CD8-positive, alpha-beta memory T cell (primary cell): ENCODE data around the gene PLPP4. TPM values are rescaled to one million over a fixed set of nuclear protein-coding genes. Genes with fewer than 3 reads are reported as not detected.

Source experiments
- CTCF ChIA-PET: fragments of 350-600 bp; sonication (Branson Sonifier 250); formaldehyde crosslinking; loops from one replicate; lab custom pipeline; 2021; ENCODE audit warnings: antibody characterized with exemption; lab: Charles Lee
- POLR2A ChIA-PET: fragments of 350-600 bp; sonication (Branson Sonifier 250); formaldehyde crosslinking; loops from one replicate; lab custom pipeline; 2021; ENCODE audit warnings: antibody characterized with exemption; lab: Charles Lee
- DNase-seq, 5 donors: peaks; one replicate each; pipeline versions ENCODE4 v3.0.0 to v3.0.0-alpha.2; 2020 to 2022; ENCODE audit warnings: mixed read lengths in 1 of 5
- H3K27ac ChIP-seq: one replicate; pipeline ENCODE4 v1.7.0; 2013; ENCODE audit warnings: low read depth, mild to moderate bottlenecking, low read length, moderate library complexity
- H3K27me3 ChIP-seq: 2 replicates; pipeline ENCODE4 v1.7.0; 2013; ENCODE audit warnings: low read length, mild to moderate bottlenecking; ENCODE audit not compliant: insufficient read depth, poor library complexity, severe bottlenecking
- H3K36me3 ChIP-seq: 2 replicates; pipeline ENCODE4 v1.7.0; 2013; ENCODE audit warnings: mild to moderate bottlenecking, low read length, moderate library complexity; ENCODE audit not compliant: insufficient read depth
- H3K4me1 ChIP-seq: 2 replicates; pipeline ENCODE4 v1.7.0; 2013; ENCODE audit warnings: mild to moderate bottlenecking, low read length, moderate library complexity; ENCODE audit not compliant: insufficient read depth
- H3K4me3 ChIP-seq: 2 replicates; pipeline ENCODE4 v1.7.0; 2013; ENCODE audit warnings: mild to moderate bottlenecking, low read length
- H3K9me3 ChIP-seq: 2 replicates; pipeline ENCODE4 v1.7.0; 2013; ENCODE audit warnings: mild to moderate bottlenecking, low read length
- H3K27ac Mint-ChIP-seq, 8 donors: one replicate each; pipeline ENCODE4 v1.8.0; 2020 to 2021; ENCODE audit warnings: mixed read lengths in 8 of 8, mild to moderate bottlenecking in 6 of 8, inconsistent platforms in 3 of 8, moderate library complexity in 3 of 8
- H3K27me3 Mint-ChIP-seq, 2 donors: one replicate each; pipeline ENCODE4 v1.8.0; 2020 to 2021; ENCODE audit warnings: mixed read lengths in 2 of 2, mild to moderate bottlenecking in 1 of 2, moderate library complexity in 1 of 2
- H3K36me3 Mint-ChIP-seq, 3 donors: one replicate each; pipeline ENCODE4 v1.8.0; 2020 to 2021; ENCODE audit warnings: mixed read lengths in 3 of 3, inconsistent platforms in 1 of 3, mild to moderate bottlenecking in 1 of 3
- H3K4me1 Mint-ChIP-seq, 3 donors: one replicate each; pipeline ENCODE4 v1.8.0; 2020 to 2021; ENCODE audit warnings: mixed read lengths in 3 of 3, inconsistent platforms in 1 of 3, mild to moderate bottlenecking in 1 of 3
- H3K4me3 Mint-ChIP-seq, 7 donors: one replicate each; pipeline ENCODE4 v1.8.0; 2020 to 2021; ENCODE audit warnings: mixed read lengths in 7 of 7, mild to moderate bottlenecking in 6 of 7, moderate library complexity in 4 of 7, inconsistent platforms in 2 of 7
- H3K9me3 Mint-ChIP-seq, 5 donors: one replicate each; pipeline ENCODE4 v1.8.0; 2020 to 2022; ENCODE audit warnings: mixed read lengths in 5 of 5, mild to moderate bottlenecking in 3 of 5, moderate library complexity in 2 of 5, inconsistent platforms in 1 of 5
- polyA plus RNA-seq: library from polyadenylated mRNA; unstranded; fragments of 300-500 nt; fragmentation: Illumina TruSeq; gene quantifications from one replicate; pipeline ENCODE4 v1.2.3, GENCODE V29; 2021
- total RNA-seq, 2 experiments: library from RNA; stranded (reverse); gene quantifications; one replicate each; pipeline ENCODE4 v1.2.3, GENCODE V29; 2021

Gene PLPP4
- total and polyA plus RNA-seq, 3 experiments from 2014 or later, result not detected

- no peaks in the 10 kb centered on the region for H3K27me3 ChIP-seq
- no peaks in the 10 kb centered on the region for H3K4me1 ChIP-seq
- no peaks in the 10 kb centered on the region for H3K9me3 ChIP-seq
- Mint-ChIP-seq H3K4me1 (no peaks in the 10 kb centered on the region), H3K36me3 (no peaks in the 10 kb centered on the region), H3K4me3 (no peak overlapping the region), H3K27ac (no peak overlapping the region), H3K9me3 (peaks cover 0 to 2% (median 0%) of the 10 kb centered on the region in 5 donors), H3K27me3 (peaks cover 4% of the 10 kb centered on the region in 2 donors)
- POLR2A ChIA-PET, result interaction anchor here (0.6 kb wide), 1 partner anchor 1483 kb away, joined by 3 read pairs; no protein-coding TSS in a partner anchor
- H3K4me3 ChIP-seq, result no peak overlapping the region
- H3K27ac ChIP-seq, result no peak overlapping the region
- no peak for DNase-seq
- no peaks in the 10 kb centered on the region for H3K36me3 ChIP-seq
- CTCF ChIA-PET, result interaction anchor here (1.1 kb wide), 1 partner anchor 9 kb away, joined by 3 read pairs; no protein-coding TSS in a partner anchor
Measured at GRCh38 chr10:120423431-120424197, 33.4 kb upstream of the PLPP4 start.

DNA sequence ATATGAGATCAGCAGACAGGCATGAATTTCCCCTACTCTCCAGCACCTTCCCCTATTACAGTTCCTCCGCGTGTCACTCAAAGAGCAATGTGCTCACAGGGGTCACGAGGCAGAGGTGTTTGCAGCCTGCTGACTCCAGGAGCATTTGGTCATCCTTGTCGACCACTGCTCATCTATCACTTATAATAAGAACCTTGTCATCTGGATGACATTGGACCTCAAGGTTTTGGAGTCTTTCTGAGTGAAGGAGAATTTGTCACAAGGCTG is 32.9 kb upstream of the PLPP4 start:
- Mint-ChIP-seq H3K36me3 (no peaks in the 10 kb centered on the region), H3K9me3 (peaks cover 0 to 2% (median 0%) of the 10 kb centered on the region in 5 donors), H3K4me3 (no peak overlapping the region), H3K27me3 (peaks cover 2 to 4% of the 10 kb centered on the region in 2 donors), H3K4me1 (no peaks in the 10 kb centered on the region), H3K27ac (no peak overlapping the region)
- H3K4me1 ChIP-seq, result no peaks in the 10 kb centered on the region
- no peaks in the 10 kb centered on the region for H3K9me3 ChIP-seq
- no peaks in the 10 kb centered on the region for H3K36me3 ChIP-seq
- H3K27ac ChIP-seq, result no peak overlapping the region
- H3K4me3 ChIP-seq, result no peak overlapping the region
- ChIA-PET POLR2A (interaction anchor here (0.6 kb wide), 1 partner anchor 1483 kb away, joined by 3 read pairs; no protein-coding TSS in a partner anchor), CTCF (interaction anchor here (1.1 kb wide), 1 partner anchor 8 kb away, joined by 3 read pairs; no protein-coding TSS in a partner anchor)
- no peak for DNase-seq
- H3K27me3 ChIP-seq, result no peaks in the 10 kb centered on the region

DNA sequence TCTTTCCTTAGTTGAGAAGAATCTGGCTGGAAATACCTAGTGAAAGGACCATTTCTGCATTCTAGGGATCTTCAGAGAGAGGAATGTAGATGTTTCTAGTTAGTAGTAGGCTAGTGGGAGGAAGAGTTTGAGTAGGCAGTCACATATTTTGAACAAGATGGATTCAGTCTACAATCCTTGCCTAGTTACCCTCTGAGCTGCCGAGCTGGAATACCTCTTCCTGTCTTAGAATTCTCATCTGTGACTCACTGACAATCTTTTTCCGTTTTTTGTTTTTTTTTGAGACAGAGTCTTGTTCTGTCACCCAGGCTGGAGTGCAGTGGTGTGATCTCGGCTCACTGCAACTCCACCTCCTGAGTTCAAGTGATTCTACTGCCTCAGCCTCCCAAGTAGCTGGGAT is 30.7 kb upstream of the PLPP4 start:
- Histone ChIP-seq H3K27ac (no peak overlapping the region), H3K4me3 (no peak overlapping the region), H3K4me1 (no peaks in the 10 kb centered on the region), H3K27me3 (no peaks in the 10 kb centered on the region), H3K9me3 (no peaks in the 10 kb centered on the region), H3K36me3 (no peaks in the 10 kb centered on the region)
- no peak overlapping the region for H3K27ac Mint-ChIP-seq
- no peaks in the 10 kb centered on the region for H3K36me3 Mint-ChIP-seq
- H3K4me1 Mint-ChIP-seq, result peaks cover 0 to 3% (median 1%) of the 10 kb centered on the region in 3 donors
- H3K4me3 Mint-ChIP-seq, result no peak overlapping the region
- H3K9me3 Mint-ChIP-seq, result peaks cover 0 to 2% (median 0%) of the 10 kb centered on the region in 5 donors
- no peak for DNase-seq
- peaks cover 7 to 13% of the 10 kb centered on the region in 2 donors for H3K27me3 Mint-ChIP-seq
- POLR2A ChIA-PET, result no interaction called here
- CTCF ChIA-PET, result no interaction called here

GRCh38 chr10:120428754-120429153 is 28.3 kb upstream of the PLPP4 start:
- peaks cover 8 to 27% of the 10 kb centered on the region in 2 donors for H3K27me3 Mint-ChIP-seq
- H3K4me3 Mint-ChIP-seq, result no peak overlapping the region
- H3K27me3 ChIP-seq, result no peaks in the 10 kb centered on the region
- H3K36me3 Mint-ChIP-seq, result no peaks in the 10 kb centered on the region
- no peaks in the 10 kb centered on the region for H3K36me3 ChIP-seq
- H3K4me1 Mint-ChIP-seq, result peaks cover 0 to 6% (median 4%) of the 10 kb centered on the region in 3 donors
- ChIA-PET CTCF (no interaction called here), POLR2A (no interaction called here)
- H3K27ac Mint-ChIP-seq, result no peak overlapping the region
- no peak for DNase-seq
- no peak overlapping the region for H3K27ac ChIP-seq
- H3K4me1 ChIP-seq, result no peaks in the 10 kb centered on the region
- H3K4me3 ChIP-seq, result no peak overlapping the region
- no peaks in the 10 kb centered on the region for H3K9me3 ChIP-seq
- peaks cover 0 to 2% (median 0%) of the 10 kb centered on the region in 5 donors for H3K9me3 Mint-ChIP-seq

GRCh38 chr10:120429395-120429794 is 27.6 kb upstream of the PLPP4 start:
- Histone ChIP-seq H3K27ac (no peak overlapping the region), H3K9me3 (no peaks in the 10 kb centered on the region), H3K27me3 (no peaks in the 10 kb centered on the region), H3K36me3 (no peaks in the 10 kb centered on the region), H3K4me3 (no peak overlapping the region), H3K4me1 (no peaks in the 10 kb centered on the region)
- Mint-ChIP-seq H3K36me3 (no peaks in the 10 kb centered on the region), H3K27me3 (peaks cover 8 to 28% of the 10 kb centered on the region in 2 donors), H3K9me3 (peaks cover 0 to 2% (median 0%) of the 10 kb centered on the region in 5 donors), H3K27ac (no peak overlapping the region), H3K4me1 (peaks cover 0 to 6% (median 4%) of the 10 kb centered on the region in 3 donors), H3K4me3 (no peak overlapping the region)
- CTCF ChIA-PET, result no interaction called here
- POLR2A ChIA-PET, result no interaction called here
- no peak for DNase-seq

GRCh38 chr10:120431251-120431651 is 25.8 kb upstream of the PLPP4 start:
- H3K4me1 ChIP-seq, result no peaks in the 10 kb centered on the region
- ChIA-PET POLR2A (no interaction called here), CTCF (no interaction called here)
- H3K27me3 ChIP-seq, result no peaks in the 10 kb centered on the region
- H3K4me3 Mint-ChIP-seq, result no peak overlapping the region
- H3K4me1 Mint-ChIP-seq, result peaks cover 0 to 6% (median 4%) of the 10 kb centered on the region in 3 donors
- no peak for DNase-seq
- H3K9me3 Mint-ChIP-seq, result peaks cover 0 to 4% (median 2%) of the 10 kb centered on the region in 5 donors
- H3K4me3 ChIP-seq, result no peak overlapping the region
- peaks cover 8 to 33% of the 10 kb centered on the region in 2 donors for H3K27me3 Mint-ChIP-seq
- no peak overlapping the region for H3K27ac Mint-ChIP-seq
- H3K36me3 ChIP-seq, result no peaks in the 10 kb centered on the region
- H3K27ac ChIP-seq, result no peak overlapping the region
- H3K9me3 ChIP-seq, result no peaks in the 10 kb centered on the region
- H3K36me3 Mint-ChIP-seq, result no peaks in the 10 kb centered on the region

GRCh38 chr10:120432209-120432608 is 24.8 kb upstream of the PLPP4 start:
- H3K4me1 Mint-ChIP-seq, result peaks cover 0 to 6% (median 4%) of the 10 kb centered on the region in 3 donors
- POLR2A ChIA-PET, result no interaction called here
- Histone ChIP-seq H3K9me3 (no peaks in the 10 kb centered on the region), H3K36me3 (no peaks in the 10 kb centered on the region), H3K27ac (no peak overlapping the region), H3K4me3 (no peak overlapping the region), H3K27me3 (no peaks in the 10 kb centered on the region), H3K4me1 (no peaks in the 10 kb centered on the region)
- H3K27ac Mint-ChIP-seq, result no peak overlapping the region
- DNase-seq, result no peak
- H3K27me3 Mint-ChIP-seq, result peaks cover 8 to 33% of the 10 kb centered on the region in 2 donors
- H3K9me3 Mint-ChIP-seq, result peaks cover 0 to 9% (median 6%) of the 10 kb centered on the region in 5 donors
- CTCF ChIA-PET, result interaction anchor here (0.7 kb wide), 1 partner anchor 9 kb away, joined by 3 read pairs; no protein-coding TSS in a partner anchor
- no peak overlapping the region for H3K4me3 Mint-ChIP-seq
- H3K36me3 Mint-ChIP-seq, result no peaks in the 10 kb centered on the region

DNA sequence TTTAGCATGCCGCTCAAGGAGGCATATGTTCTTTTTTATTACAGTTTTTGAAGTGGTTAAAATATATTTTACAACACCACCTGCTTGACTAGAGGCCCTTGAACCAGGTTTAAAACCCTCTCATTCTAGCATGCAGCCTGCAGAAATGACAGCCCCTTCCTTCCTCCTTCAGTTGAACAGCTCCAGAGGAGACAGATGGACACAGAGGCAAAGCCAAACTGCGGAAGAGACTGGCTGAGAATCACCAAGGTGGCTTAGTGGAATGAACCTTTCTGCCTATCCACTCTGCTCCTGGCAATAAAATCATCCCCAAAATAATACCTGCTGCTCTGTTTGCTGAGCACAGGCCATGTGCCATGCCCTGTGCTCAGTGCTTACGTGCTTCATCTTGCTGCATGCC is 23.9 kb upstream of the PLPP4 start:
- Mint-ChIP-seq H3K4me3 (no peak overlapping the region), H3K27ac (no peak overlapping the region), H3K36me3 (no peaks in the 10 kb centered on the region), H3K27me3 (peaks cover 8 to 33% of the 10 kb centered on the region in 2 donors), H3K4me1 (peaks cover 0 to 6% (median 4%) of the 10 kb centered on the region in 3 donors), H3K9me3 (peaks cover 0 to 9% (median 6%) of the 10 kb centered on the region in 5 donors)
- POLR2A ChIA-PET, result no interaction called here
- CTCF ChIA-PET, result no interaction called here
- H3K9me3 ChIP-seq, result no peaks in the 10 kb centered on the region
- no peaks in the 10 kb centered on the region for H3K36me3 ChIP-seq
- H3K4me3 ChIP-seq, result no peak overlapping the region
- H3K27me3 ChIP-seq, result no peaks in the 10 kb centered on the region
- no peaks in the 10 kb centered on the region for H3K4me1 ChIP-seq
- DNase-seq, result no peak
- no peak overlapping the region for H3K27ac ChIP-seq
